IMR-90 (cell line): ENCODE data around the gene RNF11. TPM values are rescaled to one million over a fixed set of nuclear protein-coding genes. Genes with fewer than 3 reads are reported as not detected.

Experiments used
- ATAC-seq: fragments of 200-7000 bp; cut with Tn5 transposase; 2 replicates; pipeline ENCODE4 v1.9.1; 2020; ENCODE audit warnings: low read depth, mild to moderate bottlenecking, moderate library complexity
- BruUV-seq: library from RNA; stranded (reverse); fragments of 400-500 nt; replicated peaks from 2 replicates; lab custom pipeline; 2021; lab: Mats Ljungman, UMichigan
- CTCF ChIA-PET: fragments of 300-600 bp; formaldehyde crosslinking; extraction: SDS; loops from one replicate; lab custom pipeline; 2021; ENCODE audit warnings: antibody characterized with exemption; lab: Yijun Ruan, JAX
- POLR2A ChIA-PET: fragments of 300-600 bp; sonication (Branson Sonifier 250); formaldehyde crosslinking; loops from one replicate; lab custom pipeline; 2022; ENCODE audit warnings: antibody characterized with exemption; ENCODE audit not compliant: unreplicated experiment; lab: Charles Lee
- DNase-seq: peaks from one replicate; pipeline ENCODE4 v3.0.0; 2013
- H2AFZ ChIP-seq: replicated peaks from 2 replicates; pipeline ENCODE3; 2013; ENCODE audit warnings: low read length, mild to moderate bottlenecking; ENCODE audit not compliant: poor library complexity
- H2AK5ac ChIP-seq: 2 replicates; pipeline ENCODE4 v1.6.1; 2013; ENCODE audit warnings: low read depth, low read length, inconsistent platforms
- H2AK9ac ChIP-seq: replicated peaks from 2 replicates; pipeline ENCODE3; 2013; ENCODE audit warnings: mild to moderate bottlenecking, low read depth, low read length, moderate library complexity; ENCODE audit not compliant: poor library complexity
- H2BK120ac ChIP-seq: 2 replicates; pipeline ENCODE4 v1.6.1; 2013; ENCODE audit warnings: low read depth, low read length, inconsistent platforms
- H2BK15ac ChIP-seq: 3 replicates; pipeline ENCODE4 v1.6.1; 2013; ENCODE audit warnings: low read depth, low read length, inconsistent platforms
- H2BK20ac ChIP-seq: 2 replicates; pipeline ENCODE4 v1.6.1; 2013; ENCODE audit warnings: low read depth, mild to moderate bottlenecking, inconsistent platforms, low read length, moderate library complexity
- H2BK5ac ChIP-seq: 2 replicates; pipeline ENCODE4 v1.6.1; 2013; ENCODE audit warnings: mild to moderate bottlenecking, low read depth, low read length, inconsistent platforms; ENCODE audit not compliant: poor library complexity, severe bottlenecking
- H3K14ac ChIP-seq: replicated peaks from 2 replicates; pipeline ENCODE4 v1.6.1; 2013; ENCODE audit warnings: low read depth, low read length, inconsistent platforms
- H3K18ac ChIP-seq: 2 replicates; pipeline ENCODE4 v1.6.1; 2013; ENCODE audit warnings: low read depth, low read length, control low read depth
- H3K23ac ChIP-seq: 2 replicates; pipeline ENCODE4 v1.6.1; 2013; ENCODE audit warnings: low read depth, low read length, inconsistent platforms
- H3K27ac ChIP-seq: 2 replicates; pipeline ENCODE4 v1.5.1; 2013; ENCODE audit warnings: mild to moderate bottlenecking, control low read depth, low read length; ENCODE audit not compliant: insufficient read depth
- H3K27me3 ChIP-seq: 2 replicates; pipeline ENCODE4 v1.6.1; 2013; ENCODE audit warnings: low read length; ENCODE audit not compliant: control insufficient read depth, insufficient read depth
- H3K36me3 ChIP-seq: 2 replicates; pipeline ENCODE4 v1.6.1; 2013; ENCODE audit warnings: low read length, mixed read lengths; ENCODE audit not compliant: control insufficient read depth, insufficient read depth
- H3K4ac ChIP-seq: 2 replicates; pipeline ENCODE4 v1.6.1; 2013; ENCODE audit warnings: low read depth, low read length, inconsistent platforms
- H3K4me1 ChIP-seq: 2 replicates; pipeline ENCODE4 v1.6.1; 2013; ENCODE audit warnings: low read length, mixed read lengths; ENCODE audit not compliant: control insufficient read depth, insufficient read depth
- H3K4me2 ChIP-seq: 2 replicates; pipeline ENCODE4 v1.6.1; 2013; ENCODE audit warnings: low read depth, mild to moderate bottlenecking, control low read depth, low read length, moderate library complexity
- H3K4me3 ChIP-seq: 2 replicates; pipeline ENCODE4 v1.5.1; 2013; ENCODE audit warnings: low read depth, mild to moderate bottlenecking, control low read depth, low read length, moderate library complexity; ENCODE audit not compliant: insufficient read depth
- H3K56ac ChIP-seq: 2 replicates; pipeline ENCODE4 v1.6.1; 2013; ENCODE audit warnings: low read length, inconsistent platforms; ENCODE audit not compliant: insufficient read depth; ENCODE audit errors: extremely low read depth
- H3K79me1 ChIP-seq, 2 experiments: 2 replicates each; pipeline ENCODE4 v1.6.1; 2013; ENCODE audit warnings: low read length in 2 of 2, inconsistent platforms in 1 of 2, low read depth in 1 of 2
- H3K9ac ChIP-seq: 2 replicates; pipeline ENCODE4 v1.6.1; 2013; ENCODE audit warnings: low read depth, low read length, control low read depth
- H3K9me1 ChIP-seq: 2 replicates; pipeline ENCODE4 v1.6.1; 2013; ENCODE audit warnings: low read length, inconsistent platforms; ENCODE audit not compliant: insufficient read depth
- H3K9me3 ChIP-seq: 2 replicates; pipeline ENCODE4 v1.6.1; 2013; ENCODE audit warnings: low read length; ENCODE audit not compliant: control insufficient read depth, insufficient read depth
- H4K20me1 ChIP-seq: 2 replicates; pipeline ENCODE4 v1.6.1; 2013; ENCODE audit warnings: low read length, inconsistent platforms; ENCODE audit not compliant: insufficient read depth
- H4K5ac ChIP-seq: 2 replicates; pipeline ENCODE4 v1.6.1; 2013; ENCODE audit warnings: mild to moderate bottlenecking, low read depth, low read length, control low read depth
- H4K8ac ChIP-seq, 2 experiments: 2 replicates each; pipeline ENCODE4 v1.6.1; 2013; ENCODE audit warnings: low read depth in 2 of 2, low read length in 2 of 2, control low read depth in 1 of 2, inconsistent platforms in 1 of 2
- H4K91ac ChIP-seq: 2 replicates; pipeline ENCODE4 v1.6.1; 2013; ENCODE audit warnings: low read depth, low read length, inconsistent platforms; ENCODE audit not compliant: insufficient read depth
- CHD1 ChIP-seq: IDR thresholded peaks from 2 replicates; pipeline ENCODE4 v1.6.1; 2012; ENCODE audit warnings: low read depth, low read length, improper control_type of control experiment
- CTCF ChIP-seq: conservative IDR thresholded peaks from 2 replicates; pipeline ENCODE4 v1.5.1; 2012; ENCODE audit warnings: mild to moderate bottlenecking, low read depth, low read length, improper control_type of control experiment
- MAZ ChIP-seq: IDR thresholded peaks from 2 replicates; pipeline ENCODE4 v1.6.1; 2012; ENCODE audit warnings: low read depth, mild to moderate bottlenecking, low read length, improper control_type of control experiment, moderate library complexity, borderline replicate concordance
- RAD21 ChIP-seq: IDR thresholded peaks from 2 replicates; pipeline ENCODE4 v1.6.1; 2012; ENCODE audit warnings: low read length, improper control_type of control experiment
- SMC3 ChIP-seq: fragments of 150-350 bp; IDR thresholded peaks from 2 replicates; pipeline ENCODE4 v1.6.1; 2016; ENCODE audit warnings: low read depth, mild to moderate bottlenecking, antibody characterized with exemption, low read length, moderate library complexity
- WGBS, 2 experiments: methylation state at CpG; one replicate each; pipeline versions ENCODE4 v1.1.5 to v1.1.7; 2013; ENCODE audit warnings: missing lambda C conversion rate in 2 of 2; ENCODE audit not compliant: insufficient read length in 1 of 2; ENCODE audit errors: extremely low coverage in 2 of 2; 5-methylcytosine and 5-hydroxymethylcytosine counted together
- dilution Hi-C: fragments of 300-500 bp; cut with HindIII; formaldehyde crosslinking; loops from one replicate; pipeline ENCODE4 v1.14.3; 2018; ENCODE audit warnings: low sequenced_read_pairs; ENCODE audit not compliant: unreplicated experiment
- in situ Hi-C: fragments of 300-500 bp; cut with MboI; formaldehyde crosslinking; loops from 3 replicates; pipeline ENCODE4 v1.14.3; 2019; ENCODE audit warnings: low sequenced_read_pairs, inconsistent platforms, mixed read lengths
- intact Hi-C: fragments of 100-400 bp; cut with micrococcal nuclease; formaldehyde crosslinking; loops from 2 replicates; pipeline ENCODE4 v1.10.0; 2022
- polyA plus RNA-seq, 3 experiments: library from polyadenylated mRNA; depleted of rRNA; stranded (reverse); fragments of >200 nt; gene quantifications; 2 replicates each; pipeline ENCODE4 v1.2.3, GENCODE V29; 2012; ENCODE audit warnings: low replicate concordance in 1 of 3
- total RNA-seq: library from RNA; depleted of rRNA; stranded (reverse); fragments of >200 nt; gene quantifications from 2 replicates; pipeline ENCODE4 v1.2.3, GENCODE V29; 2012

RNF11 gene
- total and polyA plus RNA-seq, 2 of the 4 experiments (the other 2 are of a cell fraction): 63.3 to 64.1 TPM

- Histone ChIP-seq H2AK9ac (peak overlapping the region; percentile 96), H3K9me3 (no peaks in the 10 kb centered on the region), H3K27me3 (no peaks in the 10 kb centered on the region), H2BK5ac (no peak overlapping the region), H3K14ac (0 out of 2 replicates have a peak overlapping the region, but pooled peaks have one; percentile 86), H3K4ac (peak overlapping the region; percentile 79), H3K79me1 (no peaks in the 10 kb centered on the region), H3K4me1 (no peaks in the 10 kb centered on the region), H2BK20ac (no peak overlapping the region), H2AFZ (peak overlapping the region; percentile 96), H3K9ac (peak overlapping the region; percentile 58; the same call in 1 of the 2 replicates), H3K18ac (no peak overlapping the region), H3K36me3 (no peaks in the 10 kb centered on the region), H3K27ac (no peak overlapping the region), H3K4me2 (peak overlapping the region; percentile 69; the same call in 1 of the 2 replicates), H4K5ac (peak overlapping the region; percentile 89), H3K23ac (no peak overlapping the region), H4K91ac (peak overlapping the region; percentile 80), H2BK15ac (no peak overlapping the region; the same call in 2 of the 3 replicates), H2AK5ac (peak overlapping the region; percentile 27; the same call in 1 of the 2 replicates), H2BK120ac (peak overlapping the region; percentile 66; the same call in 1 of the 2 replicates), H3K4me3 (peak overlapping the region; percentile 11; the same call in 1 of the 2 replicates), H3K56ac (no peak overlapping the region), H3K9me1 (peaks cover 9% of the 10 kb centered on the region; the same call in 1 of the 2 replicates), H4K8ac (peak overlapping the region; percentile 81 to 96), H4K20me1 (no peaks in the 10 kb centered on the region)
- WGBS, 2 experiments: 39% methylated on average over 15 of the region's 33 CpGs; no CpG with 5 or more reads in 1 of the 2 experiments
- intact Hi-C loops (loop anchor here (1.0 to 10.0 kb wide), 4 partner anchors 104 to 522 kb away; partner anchors contain the start of gene CDKN2C), dilution Hi-C loops (no loop called here), in situ Hi-C loops (loop anchor here (10.0 kb wide), 1 partner anchor 372 kb away; no protein-coding TSS in a partner anchor)
- DNase-seq (peak; percentile 62), ATAC-seq (peak; percentile 98)
- POLR2A ChIA-PET: no interaction called here
- CTCF ChIA-PET: interaction anchor here (0.6 to 1.8 kb wide), 8 partner anchors 8 to 548 kb away, joined by 3 to 11 read pairs (median 3); partner anchors contain the start of gene RNF11
- TF ChIP-seq CHD1: no peak
- TF ChIP-seq RAD21: peak; percentile 86
- peak; percentile 90 for TF ChIP-seq CTCF
- peak; percentile 37; the same call in 1 of the 2 replicates for TF ChIP-seq MAZ
- peak; percentile 80 for TF ChIP-seq SMC3
- BruUV-seq: no TSS peak
Measured at GRCh38 chr1:51296383-51297357, 60.6 kb downstream of the RNF11 start.
